Activated T-cell treated with anti-CD3 and anti-CD28 coated beads, Interleukin-2, amount 50 U/mL, for 4 hours (primary cell): ENCODE data around the gene COIL. TPM values are rescaled to one million over a fixed set of nuclear protein-coding genes. Genes with fewer than 3 reads are reported as not detected.
"Not testable (repeated sequence)": the region's sequence is repeated elsewhere in the genome, so short reads cannot be mapped to it uniquely, and the experiment has no call there.

Source experiments
- ATAC-seq, 2 donors: fragments of 200-7000 bp; cut with Tn5 transposase; one replicate each; pipeline ENCODE4 v1.10.0; 2021
- DNase-seq: peaks from one replicate; pipeline ENCODE4 v3.0.0-alpha.2; 2020
- H3K27me3 Mint-ChIP-seq: one replicate; pipeline ENCODE4 v1.8.0; 2021; ENCODE audit warnings: low read depth, mixed read lengths
- H3K36me3 Mint-ChIP-seq: one replicate; pipeline ENCODE4 v1.8.0; 2022; ENCODE audit warnings: mixed read lengths; ENCODE audit not compliant: insufficient read depth
- H3K4me1 Mint-ChIP-seq: one replicate; pipeline ENCODE4 v1.8.0; 2021; ENCODE audit warnings: low read depth, mixed read lengths
- H3K4me3 Mint-ChIP-seq: one replicate; pipeline ENCODE4 v1.8.0; 2021; ENCODE audit warnings: mild to moderate bottlenecking, moderate library complexity, mixed read lengths
- H3K9me3 Mint-ChIP-seq: one replicate; pipeline ENCODE4 v1.8.0; 2021; ENCODE audit warnings: mixed read lengths
- total RNA-seq, 3 donors: library from RNA; stranded (reverse); gene quantifications; one replicate each; pipeline ENCODE4 v1.2.1, GENCODE V29; 2021

COIL gene
- total RNA-seq, 3 donors from 2014 or later = 22.9 to 23.8 (median 23.0) TPM

DNA sequence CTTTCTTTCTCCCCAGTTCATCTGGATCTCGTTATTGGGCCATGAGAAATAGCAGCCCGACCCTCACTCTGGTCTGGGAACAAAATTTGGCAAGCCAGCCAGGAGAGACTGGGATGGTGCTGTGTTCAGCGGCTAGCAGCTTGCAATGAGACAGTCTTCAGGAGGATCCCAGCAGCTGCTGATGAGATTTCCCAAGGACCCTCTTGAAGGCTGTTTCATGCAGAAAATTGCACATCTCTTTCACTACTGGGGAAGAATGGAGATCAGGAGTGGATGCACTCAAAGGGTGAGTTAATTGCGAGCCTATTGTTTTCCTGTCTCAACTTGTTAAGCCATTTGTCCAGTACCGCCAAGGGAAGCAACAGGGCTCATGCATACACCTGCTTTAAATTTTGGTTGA is 5.5 kb upstream of the COIL start:
- Mint-ChIP-seq H3K4me1 (no peaks in the 10 kb centered on the region), H3K27me3 (no peaks in the 10 kb centered on the region)

DNA sequence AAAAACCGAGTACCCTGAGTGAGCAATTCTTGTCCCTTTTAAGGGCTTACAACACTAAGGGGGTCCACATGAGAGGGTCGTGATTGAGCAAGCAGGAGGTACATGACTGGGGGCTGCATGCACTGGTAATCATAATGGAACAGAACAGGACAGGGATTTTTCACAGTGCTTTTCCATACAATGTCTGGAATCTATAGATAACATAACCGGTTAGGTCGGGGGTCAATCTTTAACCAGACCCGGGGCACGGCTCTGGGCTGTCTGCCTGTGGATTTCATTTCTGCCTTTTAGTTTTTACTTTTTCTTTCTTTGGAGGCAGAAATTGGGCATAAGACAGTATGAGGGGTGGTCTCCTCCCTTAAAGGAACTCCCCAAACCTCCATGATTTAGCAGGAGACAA is 4.8 kb upstream of the COIL start:
- not testable (repeated sequence) for H3K27me3 Mint-ChIP-seq, H3K36me3 Mint-ChIP-seq, H3K9me3 Mint-ChIP-seq, DNase-seq, H3K4me1 Mint-ChIP-seq, ATAC-seq, H3K4me3 Mint-ChIP-seq

More for the DNA sequence above, 5.5 kb upstream of the COIL start:
- H3K36me3 Mint-ChIP-seq = no peaks in the 10 kb centered on the region
- ATAC-seq (no peak), DNase-seq (no peak)
- H3K4me3 Mint-ChIP-seq = no peak overlapping the region
- H3K9me3 Mint-ChIP-seq = no peaks in the 10 kb centered on the region

- H3K36me3 Mint-ChIP-seq, H3K27me3 Mint-ChIP-seq, DNase-seq, H3K9me3 Mint-ChIP-seq, H3K4me3 Mint-ChIP-seq, ATAC-seq, H3K4me1 Mint-ChIP-seq: not testable (repeated sequence)
Observed at GRCh38 chr17:56965241-56965640, 4.4 kb upstream of the COIL start.

DNA sequence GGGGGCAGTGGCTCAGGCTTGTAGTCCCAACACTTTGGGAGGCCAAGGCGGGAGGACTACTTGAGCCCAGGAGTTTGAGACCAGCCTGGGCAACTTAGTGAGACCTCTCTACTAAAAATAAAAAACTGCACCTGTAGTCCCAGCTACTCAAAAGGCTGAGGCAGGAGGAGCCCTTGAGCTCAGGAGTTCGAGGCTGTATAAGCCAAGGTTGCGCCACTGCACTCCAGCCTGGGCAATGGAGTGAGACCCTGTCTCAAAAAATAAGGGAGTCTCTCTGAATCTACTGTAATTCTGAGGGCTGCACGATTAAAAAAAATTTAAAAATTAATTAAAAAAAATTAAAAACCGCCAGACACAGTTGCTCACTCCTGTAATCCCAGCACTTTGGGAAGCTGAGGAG is 3.9 kb downstream of the COIL start:
- ATAC-seq (no peak), DNase-seq (no peak)
- H3K4me1 Mint-ChIP-seq = peaks cover 24% of the 10 kb centered on the region
- no peaks in the 10 kb centered on the region for H3K9me3 Mint-ChIP-seq
- peaks cover 11% of the 10 kb centered on the region for H3K36me3 Mint-ChIP-seq
- no peaks in the 10 kb centered on the region for H3K27me3 Mint-ChIP-seq
- H3K4me3 Mint-ChIP-seq = no peak overlapping the region

DNA sequence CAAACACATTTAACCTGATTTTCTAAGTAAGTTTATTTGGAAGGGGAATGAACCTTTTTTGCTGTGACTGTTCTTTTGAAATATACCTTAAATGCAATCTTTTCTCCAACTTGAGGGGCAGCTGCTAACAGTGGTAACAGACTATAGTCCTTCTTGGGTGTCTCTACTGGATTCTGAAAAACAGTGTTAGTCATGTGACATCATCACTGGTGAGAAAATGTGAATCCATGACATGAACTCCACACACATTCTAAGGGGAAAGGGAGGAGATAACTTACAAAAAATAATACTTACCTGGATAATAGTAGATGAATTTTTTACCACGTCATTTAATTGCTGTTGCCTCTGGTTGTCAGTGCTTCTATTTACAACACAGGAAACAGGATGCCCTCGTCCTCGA is 11.3 kb downstream of the COIL start:
- H3K36me3 Mint-ChIP-seq = peaks cover 27% of the 10 kb centered on the region
- ATAC-seq (no peak), DNase-seq (no peak)
- no peak overlapping the region for H3K4me3 Mint-ChIP-seq
- no peaks in the 10 kb centered on the region for H3K9me3 Mint-ChIP-seq
- no peaks in the 10 kb centered on the region for H3K27me3 Mint-ChIP-seq
- peaks cover 2% of the 10 kb centered on the region for H3K4me1 Mint-ChIP-seq

GRCh38 chr17:56948491-56948890 is 12.4 kb downstream of the COIL start:
- peaks cover 1% of the 10 kb centered on the region for H3K4me1 Mint-ChIP-seq
- no peak for ATAC-seq
- peaks cover 30% of the 10 kb centered on the region for H3K36me3 Mint-ChIP-seq
- H3K4me3 Mint-ChIP-seq = no peak overlapping the region
- no peak for DNase-seq
- no peaks in the 10 kb centered on the region for H3K27me3 Mint-ChIP-seq
- H3K9me3 Mint-ChIP-seq = no peaks in the 10 kb centered on the region

DNA sequence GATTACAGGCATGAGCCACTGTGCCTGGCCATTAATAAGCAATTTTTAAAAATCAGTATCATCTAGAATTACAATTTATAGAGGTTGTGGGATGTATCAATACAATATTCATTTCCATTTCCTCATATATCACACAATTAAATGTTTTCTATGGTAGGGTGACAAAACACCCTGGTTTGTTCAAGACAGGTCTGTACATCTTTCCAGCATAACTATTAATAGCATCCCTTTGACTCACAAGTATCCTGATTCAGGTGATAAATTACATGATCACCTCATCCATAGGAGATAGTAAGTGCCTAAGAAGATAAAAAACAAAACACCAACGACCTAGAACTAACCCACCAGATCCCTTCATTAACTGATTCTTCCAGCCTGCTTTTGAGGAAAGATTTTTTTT is 13.1 kb downstream of the COIL start:
- no peaks in the 10 kb centered on the region for H3K9me3 Mint-ChIP-seq
- no peak overlapping the region for H3K4me3 Mint-ChIP-seq
- H3K36me3 Mint-ChIP-seq = peaks cover 35% of the 10 kb centered on the region
- no peaks in the 10 kb centered on the region for H3K27me3 Mint-ChIP-seq
- no peak for ATAC-seq
- no peak for DNase-seq
- H3K4me1 Mint-ChIP-seq = no peaks in the 10 kb centered on the region

DNA sequence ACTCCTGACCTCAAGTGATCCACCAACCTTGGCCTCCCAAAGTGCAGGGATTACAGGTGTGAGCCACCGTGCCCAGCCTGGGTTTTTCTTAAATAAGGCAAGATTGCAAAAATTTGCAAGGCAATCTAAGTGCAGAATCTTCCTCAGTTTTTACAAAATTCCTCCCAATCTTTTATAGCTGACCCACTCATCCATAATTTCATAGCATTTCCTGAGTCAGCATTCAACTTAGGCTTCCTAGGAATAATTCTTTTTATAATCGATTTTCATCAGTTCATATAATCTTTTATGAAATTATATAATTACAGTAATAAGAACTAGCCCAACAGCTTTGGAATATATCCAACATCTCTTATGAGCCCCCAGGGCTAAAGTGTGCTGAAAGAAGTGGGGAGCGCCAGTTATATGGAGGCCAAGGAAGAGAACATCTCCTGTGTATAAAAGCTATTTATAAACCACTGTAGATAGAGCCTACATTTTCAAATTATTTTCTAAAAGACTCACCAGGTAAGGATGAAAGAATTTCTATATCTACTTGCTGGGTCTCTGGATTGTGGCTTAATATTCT is 14.8 kb downstream of the COIL start:
- Mint-ChIP-seq H3K9me3 (no peaks in the 10 kb centered on the region), H3K36me3 (peaks cover 41% of the 10 kb centered on the region), H3K4me1 (no peaks in the 10 kb centered on the region), H3K27me3 (no peaks in the 10 kb centered on the region), H3K4me3 (no peak overlapping the region)
- ATAC-seq (no peak), DNase-seq (no peak)

GRCh38 chr17:56943505-56944125 is 17.2 kb downstream of the COIL start:
- no peak for DNase-seq
- ATAC-seq = peak in 1 of 2 donors; percentile 37
- Mint-ChIP-seq H3K9me3 (no peaks in the 10 kb centered on the region), H3K27me3 (no peaks in the 10 kb centered on the region), H3K36me3 (peaks cover 32% of the 10 kb centered on the region), H3K4me1 (no peaks in the 10 kb centered on the region), H3K4me3 (no peak overlapping the region)

GRCh38 chr17:56939869-56940484 is 20.9 kb downstream of the COIL start:
- no peaks in the 10 kb centered on the region for H3K9me3 Mint-ChIP-seq
- peaks cover 6% of the 10 kb centered on the region for H3K4me1 Mint-ChIP-seq
- H3K36me3 Mint-ChIP-seq = peaks cover 42% of the 10 kb centered on the region
- ATAC-seq = peak; percentile 67 to 80
- no peak for DNase-seq
- H3K4me3 Mint-ChIP-seq = no peak overlapping the region
- no peaks in the 10 kb centered on the region for H3K27me3 Mint-ChIP-seq

DNA sequence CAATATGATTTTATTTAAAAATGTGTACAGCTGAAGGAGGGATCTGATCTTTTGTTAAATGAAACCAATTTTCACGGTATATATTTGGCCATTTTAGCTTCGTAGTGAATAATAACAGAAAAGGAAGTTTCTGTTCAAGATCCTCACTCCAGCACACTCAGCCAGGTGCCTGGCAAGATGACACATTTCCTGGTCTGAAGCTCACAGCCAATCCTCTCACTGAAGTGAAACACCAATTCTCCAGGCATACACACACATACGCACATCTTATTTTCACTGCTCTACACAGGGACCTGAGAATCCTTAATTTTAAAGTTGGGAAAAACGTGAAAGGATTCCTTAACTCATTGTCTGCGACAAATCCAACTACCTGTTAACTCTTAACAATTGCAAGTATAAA is 22.6 kb downstream of the COIL start:
- not testable (repeated sequence) for H3K9me3 Mint-ChIP-seq

DNA sequence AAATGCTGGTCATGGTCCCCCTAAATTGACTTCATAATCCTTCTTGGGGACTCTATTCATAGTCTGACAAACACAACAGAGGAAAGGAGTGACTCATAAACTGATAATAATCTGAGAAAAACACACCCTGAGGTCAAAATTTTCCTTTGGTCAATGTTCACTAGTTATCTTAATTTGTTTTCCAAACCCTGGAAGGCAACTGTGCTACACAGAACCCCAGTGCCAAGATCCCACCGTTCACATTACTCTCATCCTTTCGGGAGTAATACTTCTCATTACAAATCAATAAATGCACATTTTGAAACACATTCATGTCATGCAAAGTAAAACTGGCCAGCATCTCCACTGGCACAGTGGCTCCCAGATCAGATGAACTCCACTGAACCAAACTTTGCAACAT is 23.2 kb downstream of the COIL start:
- DNase-seq = no peak
- no peaks in the 10 kb centered on the region for H3K9me3 Mint-ChIP-seq
- H3K36me3 Mint-ChIP-seq = peaks cover 39% of the 10 kb centered on the region
- H3K4me1 Mint-ChIP-seq = peaks cover 8% of the 10 kb centered on the region
- H3K27me3 Mint-ChIP-seq = no peaks in the 10 kb centered on the region
- no peak for ATAC-seq
- H3K4me3 Mint-ChIP-seq = no peak overlapping the region

More for the DNA sequence above, 22.6 kb downstream of the COIL start:
- H3K4me1 Mint-ChIP-seq, ATAC-seq, H3K27me3 Mint-ChIP-seq, H3K4me3 Mint-ChIP-seq, DNase-seq: not testable (repeated sequence)
- peaks cover 43% of the 10 kb centered on the region for H3K36me3 Mint-ChIP-seq

DNA sequence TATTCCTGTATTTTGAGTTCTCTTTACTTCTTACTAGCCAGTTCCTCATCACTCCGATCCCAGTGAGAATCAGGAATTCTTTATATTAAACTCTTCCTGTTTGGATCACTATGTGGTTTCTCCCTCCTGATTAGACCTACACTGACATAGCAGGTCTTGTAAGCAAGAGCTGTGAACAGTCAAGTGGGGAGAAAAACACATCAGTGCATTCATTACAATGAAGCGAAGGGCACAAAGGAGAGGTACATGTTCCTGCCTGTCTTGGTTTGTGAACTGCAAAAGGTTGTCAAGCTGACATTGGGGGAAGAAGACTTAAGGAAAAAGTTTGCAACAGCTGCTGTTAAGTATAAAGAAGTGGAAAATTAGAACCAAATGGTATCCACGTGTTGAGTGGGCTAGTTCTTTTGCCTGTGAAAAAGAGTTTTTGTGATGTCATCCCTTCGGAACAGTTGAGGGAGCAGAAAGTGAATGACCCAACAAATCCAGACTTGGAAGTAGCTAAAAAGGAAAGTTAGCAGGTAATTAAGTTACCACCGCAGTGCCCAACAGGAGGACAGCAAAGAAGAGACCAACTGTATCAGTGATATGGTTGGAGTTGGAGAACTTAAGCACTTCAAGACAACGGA is 24.0 kb downstream of the COIL start:
- H3K4me1 Mint-ChIP-seq = peaks cover 8% of the 10 kb centered on the region
- no peak overlapping the region for H3K4me3 Mint-ChIP-seq
- H3K36me3 Mint-ChIP-seq = peaks cover 38% of the 10 kb centered on the region
- H3K27me3 Mint-ChIP-seq = no peaks in the 10 kb centered on the region
- ATAC-seq (no peak), DNase-seq (no peak)
- no peaks in the 10 kb centered on the region for H3K9me3 Mint-ChIP-seq

DNA sequence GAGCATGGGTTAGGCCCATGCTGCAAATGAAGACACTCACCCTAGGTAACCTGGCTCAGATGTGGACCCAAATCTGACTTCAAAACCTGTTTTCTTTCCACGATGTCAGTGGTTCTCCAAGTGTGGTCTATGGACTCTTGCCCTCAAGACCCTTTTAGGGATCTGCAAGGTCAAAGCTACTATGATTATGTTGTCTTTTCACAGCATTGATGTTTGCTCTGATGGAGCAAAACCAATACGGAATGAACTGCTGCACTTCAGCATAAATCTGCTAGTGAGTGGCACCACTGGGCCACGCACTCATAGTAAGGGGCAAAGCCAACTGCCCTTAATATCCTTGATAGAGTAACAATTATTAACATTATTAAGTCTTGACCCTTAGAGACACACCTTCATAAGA is 25.4 kb downstream of the COIL start:
- no peak for ATAC-seq
- H3K4me1 Mint-ChIP-seq = peaks cover 8% of the 10 kb centered on the region
- H3K36me3 Mint-ChIP-seq = peaks cover 32% of the 10 kb centered on the region
- DNase-seq = no peak
- no peak overlapping the region for H3K4me3 Mint-ChIP-seq
- H3K27me3 Mint-ChIP-seq = no peaks in the 10 kb centered on the region
- H3K9me3 Mint-ChIP-seq = peaks cover 4% of the 10 kb centered on the region

GRCh38 chr17:56934280-56934679 is 26.6 kb downstream of the COIL start:
- H3K27me3 Mint-ChIP-seq = no peaks in the 10 kb centered on the region
- H3K9me3 Mint-ChIP-seq = peaks cover 5% of the 10 kb centered on the region
- H3K4me3 Mint-ChIP-seq = no peak overlapping the region
- ATAC-seq (peak; percentile 46 to 58), DNase-seq (no peak)
- peaks cover 8% of the 10 kb centered on the region for H3K4me1 Mint-ChIP-seq
- H3K36me3 Mint-ChIP-seq = peaks cover 28% of the 10 kb centered on the region
